Neuronal stem cell (in vitro differentiated cells): Measurements from ENCODE around the gene FBXO5.

Source experiments
- DNase-seq: peaks from one replicate; pipeline ENCODE4 v3.0.0-alpha.2; 2013; ENCODE audit warnings: low spot score
- H2AFZ ChIP-seq: one replicate; pipeline ENCODE4 v1.6.1; 2013; ENCODE audit warnings: mild to moderate bottlenecking, low read length, inconsistent platforms
- H2AK5ac ChIP-seq: 2 replicates; pipeline ENCODE4 v1.6.1; 2013; ENCODE audit warnings: low read depth, mild to moderate bottlenecking, inconsistent platforms, low read length, moderate library complexity, mixed read lengths
- H2BK120ac ChIP-seq: 2 replicates; pipeline ENCODE4 v1.6.1; 2013; ENCODE audit warnings: low read depth, mild to moderate bottlenecking, inconsistent platforms, low read length, moderate library complexity, mixed read lengths
- H2BK12ac ChIP-seq: one replicate; pipeline ENCODE4 v1.6.1; 2013; ENCODE audit warnings: low read length, inconsistent platforms
- H2BK15ac ChIP-seq: 2 replicates; pipeline ENCODE4 v1.6.1; 2013; ENCODE audit warnings: mild to moderate bottlenecking, low read length, inconsistent platforms, mixed read lengths
- H2BK5ac ChIP-seq: one replicate; pipeline ENCODE4 v1.6.1; 2013; ENCODE audit warnings: inconsistent platforms, mild to moderate bottlenecking, low read length, moderate library complexity
- H3K14ac ChIP-seq: one replicate; pipeline ENCODE4 v1.6.1; 2013; ENCODE audit warnings: low read length, inconsistent platforms
- H3K18ac ChIP-seq: 2 replicates; pipeline ENCODE4 v1.6.1; 2013; ENCODE audit warnings: low read length, inconsistent platforms
- H3K23ac ChIP-seq: 2 replicates; pipeline ENCODE4 v1.6.1; 2013; ENCODE audit warnings: low read depth, mild to moderate bottlenecking, mixed read lengths, low read length, inconsistent platforms; ENCODE audit not compliant: poor library complexity
- H3K27ac ChIP-seq: replicated peaks from 3 replicates; pipeline ENCODE4 v1.5.1; 2013; ENCODE audit warnings: low read length, inconsistent platforms
- H3K27me3 ChIP-seq, 3 experiments: 2 replicates each; pipeline ENCODE4 v1.6.1; 2013; ENCODE audit warnings: low read length in 3 of 3, mild to moderate bottlenecking in 2 of 3, inconsistent platforms in 1 of 3, low read depth in 1 of 3, mixed read lengths in 1 of 3, moderate library complexity in 1 of 3; ENCODE audit not compliant: control insufficient read depth in 3 of 3, insufficient read depth in 3 of 3
- H3K36me3 ChIP-seq, 2 donors: replicated peaks in 1 of 2; 2 replicates each; pipeline ENCODE4 v1.6.1; 2013; ENCODE audit warnings: low read length in 2 of 2; ENCODE audit not compliant: control insufficient read depth in 2 of 2, insufficient read depth in 2 of 2
- H3K4ac ChIP-seq: 2 replicates; pipeline ENCODE4 v1.6.1; 2013; ENCODE audit warnings: inconsistent platforms, mild to moderate bottlenecking, low read length, moderate library complexity
- H3K4me1 ChIP-seq, 2 donors: 1 replicate in 1 of 2; 2 replicates in 1 of 2; pipeline ENCODE4 v1.6.1; 2013; ENCODE audit warnings: low read length in 2 of 2, low read depth in 1 of 2; ENCODE audit not compliant: control insufficient read depth in 2 of 2, insufficient read depth in 1 of 2
- H3K4me2 ChIP-seq: one replicate; pipeline ENCODE4 v1.6.1; 2013; ENCODE audit warnings: mild to moderate bottlenecking, low read length, inconsistent platforms; ENCODE audit not compliant: insufficient read depth, poor library complexity, severe bottlenecking
- H3K4me3 ChIP-seq, 2 donors: 2 replicates each; pipeline ENCODE4 v1.5.1; 2013; ENCODE audit warnings: low read length in 2 of 2, mild to moderate bottlenecking in 2 of 2, inconsistent platforms in 1 of 2, moderate library complexity in 1 of 2
- H3K79me1 ChIP-seq: one replicate; pipeline ENCODE4 v1.6.1; 2013; ENCODE audit warnings: low read depth, mild to moderate bottlenecking, inconsistent platforms, low read length, moderate library complexity
- H3K9ac ChIP-seq: one replicate; pipeline ENCODE4 v1.6.1; 2013; ENCODE audit warnings: mild to moderate bottlenecking, low read depth, low read length, inconsistent platforms; ENCODE audit not compliant: poor library complexity
- H3K9me3 ChIP-seq, 2 donors: replicated peaks in 1 of 2; 2 replicates each; pipeline versions ENCODE3 to v1.6.1; 2013; ENCODE audit warnings: low read length in 2 of 2, mild to moderate bottlenecking in 2 of 2, inconsistent platforms in 1 of 2, low read depth in 1 of 2, mixed read lengths in 1 of 2, moderate library complexity in 1 of 2; ENCODE audit not compliant: control insufficient read depth in 2 of 2, insufficient read depth in 1 of 2
- H4K8ac ChIP-seq: one replicate; pipeline ENCODE4 v1.6.1; 2013; ENCODE audit warnings: low read depth, mild to moderate bottlenecking, inconsistent platforms, low read length, moderate library complexity
- H4K91ac ChIP-seq: one replicate; pipeline ENCODE4 v1.6.1; 2013; ENCODE audit warnings: low read length, low read depth, mild to moderate bottlenecking, inconsistent platforms; ENCODE audit not compliant: poor library complexity
- WGBS, 2 donors: extraction: QIAGEN DNeasy Blood & Tissue Kit; methylation state at CpG; one replicate each; pipeline ENCODE4 v1.1.7; 2013; ENCODE audit warnings: missing lambda C conversion rate in 2 of 2, mixed read lengths in 1 of 2; ENCODE audit not compliant: insufficient read length in 2 of 2, insufficient replicate concordance in 1 of 2; ENCODE audit errors: extremely low coverage in 2 of 2; 5-methylcytosine and 5-hydroxymethylcytosine counted together

FBXO5 gene

GRCh38 chr6:152976749-152977148 lies 6.1 kb downstream of the FBXO5 start:
- H2BK15ac ChIP-seq: no peak overlapping the region

GRCh38 chr6:152975204-152975915 lies 7.5 kb downstream of the FBXO5 start:
- WGBS, 2 donors: no CpG with 5 or more reads among the region's 4 CpGs
- Histone ChIP-seq H3K4me1 (peaks cover 9 to 26% of the 10 kb centered on the region in 2 donors), H2AK5ac (no peak overlapping the region), H3K4ac (no peak overlapping the region), H3K23ac (no peak overlapping the region), H3K79me1 (peaks cover 1% of the 10 kb centered on the region), H2AFZ (no peak overlapping the region), H4K91ac (no peak overlapping the region), H3K9ac (no peak overlapping the region), H2BK120ac (no peak overlapping the region), H2BK12ac (no peak overlapping the region), H3K18ac (no peak overlapping the region), H3K14ac (no peak overlapping the region), H3K4me2 (no peak overlapping the region), H2BK15ac (no peak overlapping the region), H3K4me3 (no peak overlapping the region), H3K36me3 (peaks cover 14 to 100% of the 10 kb centered on the region in 2 donors), H3K27me3 (no peaks in the 10 kb centered on the region), H3K27ac (no peak overlapping the region), H2BK5ac (no peak overlapping the region), H4K8ac (no peak overlapping the region), H3K9me3 (peaks cover 2 to 34% of the 10 kb centered on the region in 2 donors)
- DNase-seq: no peak

More at GRCh38 chr6:152976749-152977148, 6.1 kb downstream of the FBXO5 start:
- H3K4me3 ChIP-seq: no peak overlapping the region
- H3K18ac ChIP-seq: no peak overlapping the region
- no peak overlapping the region for H2AFZ ChIP-seq
- H2BK12ac ChIP-seq: no peak overlapping the region
- WGBS, 2 donors: no CpG with 5 or more reads among the region's 1 CpG
- H3K27me3 ChIP-seq: no peaks in the 10 kb centered on the region
- H3K9me3 ChIP-seq: peaks cover 0 to 21% of the 10 kb centered on the region in 2 donors
- peaks cover 1% of the 10 kb centered on the region for H3K79me1 ChIP-seq
- no peak overlapping the region for H3K27ac ChIP-seq
- no peak overlapping the region for H3K14ac ChIP-seq
- no peak overlapping the region for H3K9ac ChIP-seq
- peaks cover 9 to 26% of the 10 kb centered on the region in 2 donors for H3K4me1 ChIP-seq
- H2AK5ac ChIP-seq: no peak overlapping the region
- no peak overlapping the region for H4K91ac ChIP-seq
- no peak for DNase-seq
- no peak overlapping the region for H2BK5ac ChIP-seq
- H2BK120ac ChIP-seq: no peak overlapping the region
- no peak overlapping the region for H4K8ac ChIP-seq
- H3K23ac ChIP-seq: no peak overlapping the region
- peaks cover 12 to 95% of the 10 kb centered on the region in 2 donors for H3K36me3 ChIP-seq
- no peak overlapping the region for H3K4me2 ChIP-seq
- H3K4ac ChIP-seq: no peak overlapping the region

- no peak overlapping the region for H2BK15ac ChIP-seq
- H3K14ac ChIP-seq: no peak overlapping the region
- no peak overlapping the region for H3K4me3 ChIP-seq
- no peak overlapping the region for H3K4me2 ChIP-seq
- peaks cover 19 to 98% of the 10 kb centered on the region in 2 donors for H3K36me3 ChIP-seq
- WGBS, 2 donors: no CpG with 5 or more reads among the region's 1 CpG
- no peaks in the 10 kb centered on the region for H3K27me3 ChIP-seq
- H2BK5ac ChIP-seq: no peak overlapping the region
- no peak overlapping the region for H2AK5ac ChIP-seq
- peaks cover 2 to 42% of the 10 kb centered on the region in 2 donors for H3K9me3 ChIP-seq
- no peak overlapping the region for H3K27ac ChIP-seq
- H3K9ac ChIP-seq: no peak overlapping the region
- H4K91ac ChIP-seq: no peak overlapping the region
- H2BK12ac ChIP-seq: no peak overlapping the region
- no peak overlapping the region for H3K23ac ChIP-seq
- H3K4me1 ChIP-seq: peaks cover 8 to 17% of the 10 kb centered on the region in 2 donors
- peaks cover 1% of the 10 kb centered on the region for H3K79me1 ChIP-seq
- H3K18ac ChIP-seq: no peak overlapping the region
- no peak overlapping the region for H4K8ac ChIP-seq
- no peak for DNase-seq
- no peak overlapping the region for H2AFZ ChIP-seq
- no peak overlapping the region for H2BK120ac ChIP-seq
- H3K4ac ChIP-seq: no peak overlapping the region
Observed at GRCh38 chr6:152973916-152974315, 8.9 kb downstream of the FBXO5 start.

- no peak overlapping the region for H3K4ac ChIP-seq
- H3K4me3 ChIP-seq: no peak overlapping the region
- H3K23ac ChIP-seq: no peak overlapping the region
- H3K36me3 ChIP-seq: peaks cover 15 to 58% of the 10 kb centered on the region in 2 donors
- H2BK12ac ChIP-seq: no peak overlapping the region
- H2BK15ac ChIP-seq: no peak overlapping the region
- no peak overlapping the region for H3K18ac ChIP-seq
- H3K14ac ChIP-seq: no peak overlapping the region
- peaks cover 2 to 39% of the 10 kb centered on the region in 2 donors for H3K9me3 ChIP-seq
- no peak overlapping the region for H3K27ac ChIP-seq
- no peaks in the 10 kb centered on the region for H3K4me1 ChIP-seq
- H3K27me3 ChIP-seq: no peaks in the 10 kb centered on the region
- no peak overlapping the region for H4K91ac ChIP-seq
- H3K4me2 ChIP-seq: no peak overlapping the region
- no peak overlapping the region for H4K8ac ChIP-seq
- H2AFZ ChIP-seq: no peak overlapping the region
- no peak overlapping the region for H2AK5ac ChIP-seq
- H3K79me1 ChIP-seq: peaks cover 1% of the 10 kb centered on the region
- H3K9ac ChIP-seq: no peak overlapping the region
- no peak overlapping the region for H2BK5ac ChIP-seq
- no peak for DNase-seq
- WGBS, 2 donors: no CpG with 5 or more reads among the region's 6 CpGs
- H2BK120ac ChIP-seq: no peak overlapping the region
Observed at GRCh38 chr6:152969688-152970418, 13.0 kb downstream of the FBXO5 start.
